Kidney epithelial cell (primary cell): Measurements from ENCODE around the gene CUBN. TPM values are rescaled to one million over a fixed set of nuclear protein-coding genes. Genes with fewer than 3 reads are reported as not detected.

ENCODE experiments used
- DNase-seq: peaks from one replicate; pipeline ENCODE4 v3.0.0-alpha.2; 2010; ENCODE audit warnings: low read depth
- H3K27me3 ChIP-seq: 2 replicates; pipeline ENCODE4 v1.6.0; 2011; ENCODE audit warnings: low read length; ENCODE audit not compliant: control insufficient read depth, insufficient read depth
- H3K36me3 ChIP-seq: 2 replicates; pipeline ENCODE4 v1.5.1; 2011; ENCODE audit warnings: low read length; ENCODE audit not compliant: control insufficient read depth, insufficient read depth
- H3K4me3 ChIP-seq: 2 replicates; pipeline ENCODE4 v1.5.1; 2011; ENCODE audit warnings: low read depth, mild to moderate bottlenecking, control low read depth, low read length
- total RNA-seq: library from RNA; depleted of rRNA; stranded (reverse); fragments of >200 nt; gene quantifications from 2 replicates; pipeline ENCODE4 v1.2.3, GENCODE V29; 2015
- TF ChIP-seq, protein P1 (sequence below): IDR thresholded peaks from 2 replicates; pipeline ENCODE4 v1.5.1; 2011; ENCODE audit warnings: mild to moderate bottlenecking, moderate library complexity, low read length, control low read depth, inconsistent platforms; ENCODE audit not compliant: insufficient read depth, poor library complexity, severe bottlenecking

CUBN gene
- total RNA-seq, 1 donor from 2014 or later = 1.3 TPM

DNA sequence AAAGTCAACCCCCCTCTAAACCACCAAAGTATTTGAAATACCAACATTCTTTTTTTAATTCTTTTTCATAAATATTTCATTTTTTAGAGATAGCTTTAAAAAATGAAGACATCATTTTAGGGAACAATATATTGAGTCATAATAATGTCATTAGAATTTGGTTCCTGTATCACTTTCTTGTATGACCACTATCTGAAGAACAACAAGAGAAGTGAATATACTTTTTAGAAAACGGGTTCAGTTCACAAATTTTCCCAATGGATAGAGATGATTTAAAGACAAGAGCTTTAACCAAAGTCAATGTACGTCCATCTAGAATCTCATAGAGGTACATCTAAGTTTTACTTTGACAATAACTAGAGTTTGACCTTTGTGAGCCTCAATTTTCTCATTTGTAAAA lies 48.2 kb downstream of the CUBN start:
- Histone ChIP-seq H3K36me3 (no peaks in the 10 kb centered on the region), H3K27me3 (no peaks in the 10 kb centered on the region), H3K4me3 (no peak overlapping the region)
- no peak for DNase-seq
- TF ChIP-seq, protein P1, sequence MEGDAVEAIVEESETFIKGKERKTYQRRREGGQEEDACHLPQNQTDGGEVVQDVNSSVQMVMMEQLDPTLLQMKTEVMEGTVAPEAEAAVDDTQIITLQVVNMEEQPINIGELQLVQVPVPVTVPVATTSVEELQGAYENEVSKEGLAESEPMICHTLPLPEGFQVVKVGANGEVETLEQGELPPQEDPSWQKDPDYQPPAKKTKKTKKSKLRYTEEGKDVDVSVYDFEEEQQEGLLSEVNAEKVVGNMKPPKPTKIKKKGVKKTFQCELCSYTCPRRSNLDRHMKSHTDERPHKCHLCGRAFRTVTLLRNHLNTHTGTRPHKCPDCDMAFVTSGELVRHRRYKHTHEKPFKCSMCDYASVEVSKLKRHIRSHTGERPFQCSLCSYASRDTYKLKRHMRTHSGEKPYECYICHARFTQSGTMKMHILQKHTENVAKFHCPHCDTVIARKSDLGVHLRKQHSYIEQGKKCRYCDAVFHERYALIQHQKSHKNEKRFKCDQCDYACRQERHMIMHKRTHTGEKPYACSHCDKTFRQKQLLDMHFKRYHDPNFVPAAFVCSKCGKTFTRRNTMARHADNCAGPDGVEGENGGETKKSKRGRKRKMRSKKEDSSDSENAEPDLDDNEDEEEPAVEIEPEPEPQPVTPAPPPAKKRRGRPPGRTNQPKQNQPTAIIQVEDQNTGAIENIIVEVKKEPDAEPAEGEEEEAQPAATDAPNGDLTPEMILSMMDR = no peak

DNA sequence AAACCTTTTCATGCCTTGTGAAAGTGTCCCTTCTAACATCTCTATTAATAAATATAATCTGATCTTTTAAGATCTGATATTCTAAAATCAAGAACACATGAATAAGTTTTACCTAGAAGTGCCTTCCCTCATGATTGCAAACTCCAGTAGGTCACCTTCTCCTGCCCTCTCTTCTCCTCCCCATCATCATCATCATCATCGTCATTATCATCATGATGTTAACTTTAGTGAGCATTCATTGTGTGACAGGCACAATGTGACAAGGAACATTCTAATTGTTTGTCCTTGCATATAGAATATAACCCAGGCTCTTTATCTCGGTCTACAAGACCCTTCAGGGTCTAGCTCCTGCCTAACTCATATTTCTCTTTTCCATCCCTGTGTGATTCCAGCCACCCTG lies 51.7 kb downstream of the CUBN start:
- H3K27me3 ChIP-seq = no peaks in the 10 kb centered on the region
- DNase-seq = no peak
- no peak overlapping the region for H3K4me3 ChIP-seq
- TF ChIP-seq, protein P1 = no peak
- H3K36me3 ChIP-seq = no peaks in the 10 kb centered on the region

DNA sequence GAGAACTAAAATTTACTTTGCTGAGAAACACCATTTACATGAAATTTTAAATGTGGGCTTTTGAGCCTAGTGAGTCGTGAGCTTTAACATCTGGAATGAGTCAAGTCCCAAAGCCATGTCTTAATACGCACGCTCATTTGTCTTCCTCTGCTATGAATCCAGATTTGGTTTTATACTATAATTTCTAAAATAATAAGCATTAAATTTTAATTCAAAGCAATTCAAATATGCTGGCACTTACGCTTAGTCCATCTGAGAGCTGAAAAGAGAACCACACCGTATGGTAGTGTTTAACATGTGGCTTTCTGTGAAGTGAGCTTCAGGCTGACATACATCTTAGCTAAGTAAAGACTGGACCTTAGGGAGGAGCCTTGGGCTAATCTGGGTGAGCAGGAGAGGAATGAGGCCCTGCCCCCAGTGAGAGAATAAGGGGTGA lies 52.2 kb downstream of the CUBN start:
- no peak for DNase-seq
- Histone ChIP-seq H3K4me3 (no peak overlapping the region), H3K27me3 (no peaks in the 10 kb centered on the region), H3K36me3 (no peaks in the 10 kb centered on the region)
- TF ChIP-seq, protein P1 = no peak

DNA sequence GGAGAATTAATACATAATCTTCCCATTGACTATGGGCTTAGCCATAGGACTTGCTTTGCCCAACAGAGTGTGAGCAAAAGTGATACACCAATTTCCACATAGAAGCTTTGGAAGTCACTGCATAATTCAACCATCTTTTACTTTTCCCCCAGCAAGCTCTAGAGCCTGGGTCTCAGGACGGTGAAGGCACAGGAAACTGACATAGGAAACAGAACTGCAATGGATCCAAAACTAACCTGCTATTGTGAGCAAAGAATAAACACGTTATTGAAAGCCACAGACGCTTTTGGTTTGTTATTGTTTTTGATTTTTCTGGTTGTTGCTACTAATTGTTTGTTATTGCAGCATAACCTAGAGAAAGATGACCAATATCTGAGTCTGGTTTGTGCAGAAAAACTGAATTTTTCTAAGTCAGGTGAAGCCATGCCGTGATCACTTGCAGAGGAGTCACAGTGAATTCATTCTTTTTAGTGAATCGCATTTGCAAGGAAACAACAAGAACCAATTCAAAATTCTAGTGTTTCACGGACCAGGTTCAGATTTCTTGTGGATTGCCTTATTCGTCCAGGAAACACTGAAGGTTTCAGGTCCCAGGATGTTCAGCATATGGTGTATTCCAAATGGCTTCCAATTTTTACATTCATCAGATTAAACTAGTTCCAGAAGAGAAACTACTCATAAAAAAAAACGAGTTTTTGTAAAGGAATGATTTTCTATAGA lies 52.8 kb downstream of the CUBN start:
- H3K36me3 ChIP-seq = no peaks in the 10 kb centered on the region
- DNase-seq = no peak
- H3K27me3 ChIP-seq = no peaks in the 10 kb centered on the region
- TF ChIP-seq, protein P1 = no peak
- H3K4me3 ChIP-seq = no peak overlapping the region

DNA sequence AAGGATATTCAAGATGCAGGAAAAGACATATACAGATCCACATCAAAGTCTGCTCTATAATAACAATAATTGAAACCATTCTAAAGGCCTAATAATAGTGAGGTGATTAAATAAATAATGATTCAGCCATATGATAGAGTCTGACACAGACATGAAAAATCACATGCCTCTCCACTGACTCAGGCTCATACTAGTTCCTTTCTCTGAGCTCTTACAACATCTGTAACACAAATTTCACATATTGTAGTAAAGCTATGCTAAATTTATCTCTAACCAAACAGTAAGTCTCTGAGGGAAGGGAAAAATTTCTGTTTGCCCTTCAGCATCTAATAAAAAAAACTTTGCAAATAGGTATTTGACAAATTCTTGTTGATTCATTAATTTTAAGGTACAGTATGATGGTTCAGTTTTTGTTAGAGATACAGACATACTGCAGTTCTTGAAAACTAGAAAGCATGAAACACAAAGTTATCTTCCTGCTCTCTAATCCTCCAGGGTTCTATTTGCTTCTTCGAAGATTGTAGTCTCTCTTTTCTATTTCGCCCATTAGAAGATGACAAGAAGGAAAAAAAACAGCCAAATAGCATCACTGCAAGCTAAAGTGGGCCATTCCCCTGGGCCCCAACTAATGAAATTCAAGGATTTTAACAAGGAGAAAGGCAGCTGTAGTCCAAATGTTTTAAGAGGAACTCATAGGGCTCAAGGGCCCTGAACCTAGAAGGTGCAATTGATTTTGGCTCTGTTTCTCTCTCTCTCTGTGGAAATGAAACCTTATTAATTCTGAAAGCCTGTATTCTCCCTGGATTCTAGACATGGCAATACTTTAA lies 53.9 kb downstream of the CUBN start:
- DNase-seq = peak; percentile 77

More for the DNA sequence above, 53.9 kb downstream of the CUBN start:
- no peaks in the 10 kb centered on the region for H3K27me3 ChIP-seq
- TF ChIP-seq, protein P1 = no peak
- H3K36me3 ChIP-seq = no peaks in the 10 kb centered on the region
- H3K4me3 ChIP-seq = no peak overlapping the region
